Activated B cell treated with CpG ODN at 0.5 μM for 24 hours (primary cell): ENCODE results near the gene DYRK3. TPM values are rescaled to one million over a fixed set of nuclear protein-coding genes. Genes with fewer than 3 reads are reported as not detected.

Experiments
- ATAC-seq: fragments of 200-7000 bp; cut with Tn5 transposase; one replicate; pipeline ENCODE4 v1.10.0; 2021; ENCODE audit warnings: low read depth, mild to moderate bottlenecking, moderate library complexity
- CTCF ChIA-PET: fragments of 350-600 bp; sonication (Branson Sonifier 250); formaldehyde crosslinking; loops from one replicate; lab custom pipeline; 2021; ENCODE audit warnings: antibody characterized with exemption; lab: Charles Lee
- POLR2A ChIA-PET: fragments of 350-600 bp; sonication (Branson Sonifier 250); formaldehyde crosslinking; loops from one replicate; lab custom pipeline; 2021; ENCODE audit warnings: antibody characterized with exemption; lab: Charles Lee
- DNase-seq: peaks from one replicate; pipeline ENCODE4 v3.0.0; 2022
- H3K27ac Mint-ChIP-seq: one replicate; pipeline ENCODE4 v1.8.0; 2020; ENCODE audit warnings: mixed read lengths
- H3K27me3 Mint-ChIP-seq: one replicate; pipeline ENCODE4 v1.8.0; 2021; ENCODE audit warnings: mixed read lengths
- H3K36me3 Mint-ChIP-seq: one replicate; pipeline ENCODE4 v1.8.0; 2021; ENCODE audit warnings: low read depth, mixed read lengths
- H3K4me1 Mint-ChIP-seq: one replicate; pipeline ENCODE4 v1.8.0; 2021; ENCODE audit warnings: mixed read lengths
- H3K4me3 Mint-ChIP-seq: one replicate; pipeline ENCODE4 v1.8.0; 2020; ENCODE audit warnings: mild to moderate bottlenecking, mixed read lengths
- H3K9me3 Mint-ChIP-seq: one replicate; pipeline ENCODE4 v1.8.0; 2020; ENCODE audit warnings: mixed read lengths
- intact Hi-C: fragments of 100-400 bp; cut with micrococcal nuclease; formaldehyde crosslinking; loops from one replicate; pipeline ENCODE4 v1.15.1; 2024
- total RNA-seq: library from RNA; stranded (reverse); gene quantifications from 2 replicates; pipeline ENCODE4 v1.2.3, GENCODE V29; 2022
- TF ChIP-seq, protein P1 (sequence below): fragments of 200-600 bp; IDR thresholded peaks from one replicate; pipeline ENCODE4 v1.8.0; 2022; ENCODE audit warnings: antibody characterized with exemption, mild to moderate bottlenecking

Gene DYRK3
- total RNA-seq, 1 donor from 2014 or later, result 0.33 TPM

DNA sequence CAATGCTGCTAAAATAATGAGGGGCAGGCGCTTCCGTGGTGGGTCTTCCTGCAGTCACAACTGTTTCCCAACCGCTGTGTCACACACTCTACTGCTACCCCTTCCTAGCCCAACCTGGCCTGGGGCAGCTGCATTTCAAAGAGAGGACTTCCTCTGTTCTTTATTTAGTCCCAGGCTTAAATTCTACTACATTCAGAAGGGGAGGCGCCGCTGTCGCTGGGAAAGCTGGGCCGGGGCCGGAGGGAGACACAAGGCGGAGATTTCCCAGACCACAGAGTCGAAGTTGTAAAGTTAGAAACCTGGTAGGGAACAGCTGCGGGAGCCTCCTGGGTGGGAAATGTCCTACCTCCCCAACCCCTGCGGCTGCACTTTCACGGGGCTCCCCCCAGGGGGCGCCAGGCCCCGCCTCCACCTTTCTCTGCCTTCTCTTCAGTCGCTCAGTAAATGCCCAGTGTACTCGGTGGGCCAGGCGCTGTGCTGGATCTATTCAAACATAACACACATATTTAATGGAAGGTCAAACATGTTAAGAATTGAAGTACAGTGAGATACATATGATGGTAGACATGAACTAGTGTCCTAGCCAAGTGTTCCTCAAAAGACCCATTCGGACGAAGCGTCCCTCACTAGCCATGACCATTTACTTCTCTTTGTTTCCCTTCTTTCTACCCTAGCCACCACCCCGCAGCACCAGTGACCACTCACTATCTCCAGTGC is 23.1 kb downstream of the DYRK3 start:
- Mint-ChIP-seq H3K27ac (no peak overlapping the region), H3K9me3 (no peaks in the 10 kb centered on the region), H3K4me3 (peak overlapping the region; percentile 58), H3K27me3 (peaks cover 4% of the 10 kb centered on the region), H3K36me3 (no peaks in the 10 kb centered on the region), H3K4me1 (peaks cover 15% of the 10 kb centered on the region)
- POLR2A ChIA-PET, result interaction anchor here (0.9 kb wide), 1 partner anchor 251 kb away, joined by 3 read pairs; no protein-coding TSS in a partner anchor
- intact Hi-C loops, result loop anchor here (1.0 to 2.0 kb wide), 4 partner anchors 68 to 324 kb away; no protein-coding TSS in a partner anchor
- CTCF ChIA-PET, result interaction anchor here (0.7 to 3.2 kb wide), 21 partner anchors 9 to 324 kb away, joined by 3 to 19 read pairs (median 4); partner anchors contain the start of genes DYRK3 and IKBKE
- TF ChIP-seq, protein P1, sequence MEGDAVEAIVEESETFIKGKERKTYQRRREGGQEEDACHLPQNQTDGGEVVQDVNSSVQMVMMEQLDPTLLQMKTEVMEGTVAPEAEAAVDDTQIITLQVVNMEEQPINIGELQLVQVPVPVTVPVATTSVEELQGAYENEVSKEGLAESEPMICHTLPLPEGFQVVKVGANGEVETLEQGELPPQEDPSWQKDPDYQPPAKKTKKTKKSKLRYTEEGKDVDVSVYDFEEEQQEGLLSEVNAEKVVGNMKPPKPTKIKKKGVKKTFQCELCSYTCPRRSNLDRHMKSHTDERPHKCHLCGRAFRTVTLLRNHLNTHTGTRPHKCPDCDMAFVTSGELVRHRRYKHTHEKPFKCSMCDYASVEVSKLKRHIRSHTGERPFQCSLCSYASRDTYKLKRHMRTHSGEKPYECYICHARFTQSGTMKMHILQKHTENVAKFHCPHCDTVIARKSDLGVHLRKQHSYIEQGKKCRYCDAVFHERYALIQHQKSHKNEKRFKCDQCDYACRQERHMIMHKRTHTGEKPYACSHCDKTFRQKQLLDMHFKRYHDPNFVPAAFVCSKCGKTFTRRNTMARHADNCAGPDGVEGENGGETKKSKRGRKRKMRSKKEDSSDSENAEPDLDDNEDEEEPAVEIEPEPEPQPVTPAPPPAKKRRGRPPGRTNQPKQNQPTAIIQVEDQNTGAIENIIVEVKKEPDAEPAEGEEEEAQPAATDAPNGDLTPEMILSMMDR, result no peak
- peak; percentile 52 for DNase-seq
- ATAC-seq, result peak; percentile 85

DNA sequence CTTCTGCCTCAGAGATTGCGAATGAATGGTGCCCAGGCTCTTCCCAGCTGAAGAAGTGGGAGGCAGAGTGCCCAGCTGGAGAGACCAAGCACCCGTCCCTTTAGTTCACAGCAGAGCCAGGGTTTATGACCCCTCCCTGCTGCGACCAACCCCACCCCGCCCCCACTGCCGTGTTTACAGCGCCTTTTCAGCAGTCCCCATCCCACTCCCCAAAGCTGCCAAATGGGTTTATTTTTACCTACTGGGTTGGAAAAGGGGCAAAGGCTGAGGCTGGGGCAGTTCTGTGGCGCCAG is 23.6 kb downstream of the DYRK3 start:
- intact Hi-C loops, result loop anchor here (1.0 to 2.0 kb wide), 4 partner anchors 68 to 323 kb away; no protein-coding TSS in a partner anchor
- peaks cover 4% of the 10 kb centered on the region for H3K27me3 Mint-ChIP-seq
- ATAC-seq (no peak), DNase-seq (no peak)
- H3K4me3 Mint-ChIP-seq, result no peak overlapping the region
- no peak overlapping the region for H3K27ac Mint-ChIP-seq
- peaks cover 20% of the 10 kb centered on the region for H3K4me1 Mint-ChIP-seq
- TF ChIP-seq, protein P1, result no peak
- ChIA-PET CTCF (interaction anchor here (0.6 to 3.2 kb wide), 13 partner anchors 10 to 323 kb away, joined by 3 to 19 read pairs (median 4); partner anchors contain the start of gene IKBKE), POLR2A (no interaction called here)
- no peaks in the 10 kb centered on the region for H3K9me3 Mint-ChIP-seq
- no peaks in the 10 kb centered on the region for H3K36me3 Mint-ChIP-seq

DNA sequence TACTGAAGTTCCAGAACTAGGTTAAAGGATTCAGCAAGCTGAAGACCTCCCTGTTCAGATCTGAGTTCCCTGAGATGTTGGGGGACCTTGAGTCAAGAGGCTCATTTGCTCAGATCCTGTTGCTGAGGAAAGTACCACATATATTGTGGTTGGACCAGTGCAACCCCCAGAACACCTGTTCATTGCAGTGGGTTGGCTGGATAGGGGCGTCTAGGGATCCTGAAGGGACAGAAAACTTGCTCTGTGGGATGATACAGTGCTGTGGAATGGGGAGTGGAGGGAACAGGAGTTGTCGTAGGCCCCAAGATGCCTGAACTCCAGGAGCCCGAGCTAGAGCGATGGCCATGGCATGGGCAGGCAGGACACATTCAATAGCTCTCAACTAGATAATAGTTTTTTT is 24.8 kb downstream of the DYRK3 start:
- H3K27me3 Mint-ChIP-seq, result peaks cover 6% of the 10 kb centered on the region

DNA sequence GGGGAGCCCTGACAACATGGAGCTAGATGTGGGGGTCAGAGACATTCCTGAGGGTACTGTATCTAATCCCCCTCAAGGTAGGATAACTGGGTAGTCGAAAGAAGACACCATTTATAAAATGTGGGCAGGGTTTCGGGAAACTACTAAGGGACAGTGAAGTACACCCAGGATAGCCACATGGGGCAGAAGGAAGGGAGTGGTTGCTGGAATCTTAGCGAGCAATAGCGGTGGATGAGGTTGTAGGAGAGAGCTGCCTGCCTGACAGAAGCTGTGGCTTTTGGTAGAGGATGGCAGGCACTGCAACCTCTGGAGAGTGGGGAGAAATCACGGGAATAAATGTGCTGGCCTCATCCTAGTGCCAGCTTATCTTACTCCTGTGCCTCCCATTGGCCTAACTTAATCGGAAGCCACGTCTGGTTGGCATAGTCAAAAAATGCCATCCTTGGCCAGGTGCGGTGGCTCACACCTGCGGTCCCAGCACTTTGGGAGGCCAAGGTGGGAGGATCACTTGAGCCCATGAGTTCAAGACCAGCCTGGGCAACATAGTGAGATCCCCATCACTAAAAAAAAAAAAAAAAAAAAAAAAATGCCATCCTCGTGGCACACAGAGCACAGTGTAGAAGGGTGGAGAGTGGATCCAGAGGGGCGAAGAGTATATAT is 26.0 kb downstream of the DYRK3 start:
- Mint-ChIP-seq H3K27ac (no peak overlapping the region), H3K27me3 (peaks cover 6% of the 10 kb centered on the region), H3K9me3 (no peaks in the 10 kb centered on the region), H3K4me1 (peaks cover 29% of the 10 kb centered on the region), H3K4me3 (no peak overlapping the region), H3K36me3 (no peaks in the 10 kb centered on the region)
- ChIA-PET POLR2A (no interaction called here), CTCF (interaction anchor here (0.8 to 2.1 kb wide), 4 partner anchors 30 to 321 kb away, joined by 3 to 5 read pairs (median 3); no protein-coding TSS in a partner anchor)
- TF ChIP-seq, protein P1, result no peak
- ATAC-seq (no peak), DNase-seq (no peak)
- intact Hi-C loops, result no loop called here

More for the DNA sequence above, 24.8 kb downstream of the DYRK3 start:
- no peak for DNase-seq
- Mint-ChIP-seq H3K27ac (no peak overlapping the region), H3K9me3 (no peaks in the 10 kb centered on the region), H3K36me3 (no peaks in the 10 kb centered on the region), H3K4me3 (no peak overlapping the region), H3K4me1 (peaks cover 29% of the 10 kb centered on the region)
- ChIA-PET POLR2A (interaction anchor here (0.6 to 0.8 kb wide), 2 partner anchors 25 to 179 kb away, joined by 4 to 7 read pairs; partner anchors contain the start of gene DYRK3), CTCF (interaction anchor here (1.1 to 3.2 kb wide), 7 partner anchors 11 to 273 kb away, joined by 4 to 14 read pairs (median 4); no protein-coding TSS in a partner anchor)
- no peak for ATAC-seq
- TF ChIP-seq, protein P1, result no peak
- intact Hi-C loops, result no loop called here
